ENCODE data around the gene NF2. TPM values are rescaled to one million over a fixed set of nuclear protein-coding genes. Genes with fewer than 3 reads are reported as not detected.

NF2 gene
- total RNA-seq, 4 donors from 2014 or later = 17.7 to 52.9 (median 33.8) TPM

DNA sequence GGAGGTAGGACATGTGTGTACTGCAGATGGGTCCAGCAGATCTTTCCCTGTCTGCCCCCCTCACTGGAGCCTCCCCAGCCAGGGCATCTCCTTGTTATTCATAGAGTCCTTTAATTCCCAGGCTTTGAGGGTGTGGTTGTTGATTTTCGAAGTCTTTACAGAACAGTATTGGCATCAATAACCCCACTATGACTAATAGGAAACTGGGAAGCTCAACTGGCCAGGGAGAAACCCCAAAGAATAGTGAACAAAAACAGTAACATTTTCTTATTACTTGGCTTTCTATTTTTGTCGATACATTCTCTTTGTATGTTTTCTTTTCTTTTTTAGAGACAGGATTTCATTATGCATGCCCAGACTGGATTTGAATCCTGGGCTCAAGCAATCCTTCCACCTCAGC is 57.9 kb downstream of the NF2 start:
- no peaks in the 10 kb centered on the region for H3K36me3 ChIP-seq
- no peaks in the 10 kb centered on the region for H3K4me1 ChIP-seq
- H3K9me3 ChIP-seq = no peaks in the 10 kb centered on the region
- no peak for DNase-seq
- intact Hi-C loops (cut with DNase I; ENCODE audit: low total_unique reads) = no loop called here
- TF ChIP-seq POLR2A (IDR thresholded peaks at IDR 0.05) = no peak
- TF ChIP-seq, protein P1, sequence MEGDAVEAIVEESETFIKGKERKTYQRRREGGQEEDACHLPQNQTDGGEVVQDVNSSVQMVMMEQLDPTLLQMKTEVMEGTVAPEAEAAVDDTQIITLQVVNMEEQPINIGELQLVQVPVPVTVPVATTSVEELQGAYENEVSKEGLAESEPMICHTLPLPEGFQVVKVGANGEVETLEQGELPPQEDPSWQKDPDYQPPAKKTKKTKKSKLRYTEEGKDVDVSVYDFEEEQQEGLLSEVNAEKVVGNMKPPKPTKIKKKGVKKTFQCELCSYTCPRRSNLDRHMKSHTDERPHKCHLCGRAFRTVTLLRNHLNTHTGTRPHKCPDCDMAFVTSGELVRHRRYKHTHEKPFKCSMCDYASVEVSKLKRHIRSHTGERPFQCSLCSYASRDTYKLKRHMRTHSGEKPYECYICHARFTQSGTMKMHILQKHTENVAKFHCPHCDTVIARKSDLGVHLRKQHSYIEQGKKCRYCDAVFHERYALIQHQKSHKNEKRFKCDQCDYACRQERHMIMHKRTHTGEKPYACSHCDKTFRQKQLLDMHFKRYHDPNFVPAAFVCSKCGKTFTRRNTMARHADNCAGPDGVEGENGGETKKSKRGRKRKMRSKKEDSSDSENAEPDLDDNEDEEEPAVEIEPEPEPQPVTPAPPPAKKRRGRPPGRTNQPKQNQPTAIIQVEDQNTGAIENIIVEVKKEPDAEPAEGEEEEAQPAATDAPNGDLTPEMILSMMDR (IDR thresholded peaks at IDR 0.05) = no peak
- no peak overlapping the region for H3K4me3 ChIP-seq
- no peak overlapping the region for H3K27ac ChIP-seq
- no peaks in the 10 kb centered on the region for H3K27me3 ChIP-seq

DNA sequence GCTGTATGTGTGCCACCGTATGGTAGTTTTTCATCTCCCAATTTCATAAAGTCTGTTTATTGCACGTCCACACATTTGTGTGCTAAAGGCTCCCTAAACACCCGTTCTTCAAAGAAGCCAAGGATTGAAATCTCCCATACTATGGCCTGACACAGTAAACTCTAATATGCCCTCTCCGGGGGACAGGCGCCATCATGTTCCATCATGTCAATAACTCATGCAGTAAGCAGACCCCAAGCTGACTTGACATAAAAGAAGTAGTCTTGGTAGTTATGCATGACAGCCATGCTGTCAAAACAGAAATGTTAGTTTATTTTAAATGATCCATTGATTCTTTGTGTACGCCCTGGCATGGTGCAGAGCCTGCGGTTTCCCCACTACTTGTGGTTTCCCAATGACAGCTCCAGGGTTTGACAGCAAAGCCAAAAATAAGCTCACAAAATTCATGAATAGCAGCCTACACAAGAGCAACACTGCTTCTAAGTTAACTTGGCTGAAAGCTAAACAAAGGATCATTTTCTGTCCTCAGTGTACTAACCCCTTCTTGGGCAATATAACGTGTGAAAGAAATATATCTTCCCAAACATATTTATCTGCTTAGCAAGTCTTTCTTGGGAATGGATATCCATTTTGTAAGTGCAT is 59.9 kb downstream of the NF2 start:
- H3K9me3 ChIP-seq = no peaks in the 10 kb centered on the region
- H3K36me3 ChIP-seq = no peaks in the 10 kb centered on the region
- H3K27ac ChIP-seq = no peak overlapping the region
- no peak overlapping the region for H3K4me3 ChIP-seq
- intact Hi-C loops (cut with DNase I; ENCODE audit: low total_unique reads) = no loop called here
- no peak for DNase-seq
- no peaks in the 10 kb centered on the region for H3K27me3 ChIP-seq
- no peaks in the 10 kb centered on the region for H3K4me1 ChIP-seq
- no peak for TF ChIP-seq POLR2A (IDR thresholded peaks at IDR 0.05)
- TF ChIP-seq, protein P1 (IDR thresholded peaks at IDR 0.05) = no peak

DNA sequence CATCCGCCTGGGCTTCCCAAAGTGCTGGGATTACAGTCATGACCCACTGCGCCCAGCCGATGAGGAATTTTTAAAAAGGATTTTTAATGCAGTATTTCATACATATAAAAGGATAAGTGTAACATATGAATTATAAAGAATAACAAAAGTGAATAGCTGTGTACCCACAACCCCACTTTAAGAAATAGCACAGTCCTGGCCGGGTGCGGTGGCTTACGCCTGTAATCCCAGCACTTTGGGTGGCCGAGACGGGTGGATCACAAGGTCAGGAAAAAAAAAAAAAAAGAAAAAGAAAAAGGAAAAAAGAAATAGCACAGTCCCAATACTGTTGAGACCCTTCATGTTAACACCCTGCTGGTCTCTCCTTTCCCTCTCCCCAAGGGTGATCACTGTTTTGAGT is 62.1 kb downstream of the NF2 start:
- Histone ChIP-seq H3K36me3 (no peaks in the 10 kb centered on the region), H3K9me3 (no peaks in the 10 kb centered on the region), H3K27ac (no peak overlapping the region), H3K4me3 (no peak overlapping the region), H3K27me3 (no peaks in the 10 kb centered on the region), H3K4me1 (no peaks in the 10 kb centered on the region)
- DNase-seq = no peak
- intact Hi-C loops (cut with DNase I; ENCODE audit: low total_unique reads) = no loop called here
- TF ChIP-seq, protein P1 (IDR thresholded peaks at IDR 0.05) = no peak
- TF ChIP-seq POLR2A (IDR thresholded peaks at IDR 0.05) = no peak

DNA sequence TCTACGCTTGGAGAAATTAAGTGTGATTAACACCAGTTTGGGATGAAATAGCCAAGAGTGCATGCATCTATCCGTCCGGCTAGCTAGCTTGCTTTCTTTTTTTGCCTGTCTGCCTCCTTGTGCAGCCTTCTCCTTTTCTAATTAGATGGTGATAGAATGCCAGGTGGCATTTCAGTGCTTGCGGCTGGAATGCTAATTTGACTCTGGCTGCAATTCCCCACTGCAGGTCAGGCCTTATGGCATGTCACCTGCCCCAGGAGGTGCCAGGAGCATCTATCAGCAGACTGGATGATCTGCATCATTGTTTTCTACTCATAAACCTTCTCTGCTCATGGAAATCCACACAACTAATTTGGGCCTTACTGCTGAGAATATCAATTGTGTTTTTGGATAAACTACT is 65.2 kb downstream of the NF2 start:
- Histone ChIP-seq H3K36me3 (no peaks in the 10 kb centered on the region), H3K9me3 (no peaks in the 10 kb centered on the region), H3K4me1 (no peaks in the 10 kb centered on the region), H3K4me3 (no peak overlapping the region), H3K27ac (no peak overlapping the region), H3K27me3 (no peaks in the 10 kb centered on the region)
- DNase-seq = no peak
- TF ChIP-seq, protein P1 (IDR thresholded peaks at IDR 0.05) = no peak
- no peak for TF ChIP-seq POLR2A (IDR thresholded peaks at IDR 0.05)
- intact Hi-C loops (cut with DNase I; ENCODE audit: low total_unique reads) = no loop called here

DNA sequence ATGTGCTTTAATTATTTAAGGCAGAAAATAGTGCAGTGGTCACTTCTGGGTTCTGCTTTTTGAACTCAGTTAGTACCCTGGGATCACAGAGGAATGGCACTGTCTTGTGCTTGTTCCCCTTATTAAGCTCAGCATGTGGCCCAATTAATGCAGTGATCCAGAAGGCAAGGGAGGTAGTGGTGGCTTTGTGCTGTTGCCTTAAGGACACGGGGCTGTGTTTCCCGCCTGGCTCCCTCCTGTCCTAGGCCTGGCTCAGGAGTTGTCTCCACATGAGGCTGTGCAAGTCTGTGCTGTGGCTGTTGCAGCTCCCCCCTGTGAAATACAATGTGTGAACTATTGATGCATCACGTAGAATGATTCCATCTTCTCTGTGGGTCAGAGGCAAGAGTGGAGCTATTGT is 67.2 kb downstream of the NF2 start:
- no peak for TF ChIP-seq POLR2A (IDR thresholded peaks at IDR 0.05)
- TF ChIP-seq, protein P1 (IDR thresholded peaks at IDR 0.05) = no peak
- H3K9me3 ChIP-seq = no peaks in the 10 kb centered on the region
- no peak overlapping the region for H3K4me3 ChIP-seq
- DNase-seq = no peak
- H3K27me3 ChIP-seq = no peaks in the 10 kb centered on the region
- intact Hi-C loops (cut with DNase I; ENCODE audit: low total_unique reads) = no loop called here
- no peaks in the 10 kb centered on the region for H3K36me3 ChIP-seq
- H3K4me1 ChIP-seq = no peaks in the 10 kb centered on the region
- no peak overlapping the region for H3K27ac ChIP-seq
